ENCODE data around the gene LRRC42. TPM values are rescaled to one million over a fixed set of nuclear protein-coding genes. Genes with fewer than 3 reads are reported as not detected.

Gene LRRC42, protein sequence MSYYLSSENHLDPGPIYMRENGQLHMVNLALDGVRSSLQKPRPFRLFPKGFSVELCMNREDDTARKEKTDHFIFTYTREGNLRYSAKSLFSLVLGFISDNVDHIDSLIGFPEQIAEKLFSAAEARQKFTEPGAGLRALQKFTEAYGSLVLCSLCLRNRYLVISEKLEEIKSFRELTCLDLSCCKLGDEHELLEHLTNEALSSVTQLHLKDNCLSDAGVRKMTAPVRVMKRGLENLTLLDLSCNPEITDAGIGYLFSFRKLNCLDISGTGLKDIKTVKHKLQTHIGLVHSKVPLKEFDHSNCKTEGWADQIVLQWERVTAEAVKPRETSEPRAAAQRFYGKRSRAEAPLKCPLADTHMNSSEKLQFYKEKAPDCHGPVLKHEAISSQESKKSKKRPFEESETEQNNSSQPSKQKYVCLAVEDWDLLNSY
- total RNA-seq (2014; rRNA removed; shearing (Covaris generic)) = 48.4 and 50.7 TPM in 2 replicates

DNA sequence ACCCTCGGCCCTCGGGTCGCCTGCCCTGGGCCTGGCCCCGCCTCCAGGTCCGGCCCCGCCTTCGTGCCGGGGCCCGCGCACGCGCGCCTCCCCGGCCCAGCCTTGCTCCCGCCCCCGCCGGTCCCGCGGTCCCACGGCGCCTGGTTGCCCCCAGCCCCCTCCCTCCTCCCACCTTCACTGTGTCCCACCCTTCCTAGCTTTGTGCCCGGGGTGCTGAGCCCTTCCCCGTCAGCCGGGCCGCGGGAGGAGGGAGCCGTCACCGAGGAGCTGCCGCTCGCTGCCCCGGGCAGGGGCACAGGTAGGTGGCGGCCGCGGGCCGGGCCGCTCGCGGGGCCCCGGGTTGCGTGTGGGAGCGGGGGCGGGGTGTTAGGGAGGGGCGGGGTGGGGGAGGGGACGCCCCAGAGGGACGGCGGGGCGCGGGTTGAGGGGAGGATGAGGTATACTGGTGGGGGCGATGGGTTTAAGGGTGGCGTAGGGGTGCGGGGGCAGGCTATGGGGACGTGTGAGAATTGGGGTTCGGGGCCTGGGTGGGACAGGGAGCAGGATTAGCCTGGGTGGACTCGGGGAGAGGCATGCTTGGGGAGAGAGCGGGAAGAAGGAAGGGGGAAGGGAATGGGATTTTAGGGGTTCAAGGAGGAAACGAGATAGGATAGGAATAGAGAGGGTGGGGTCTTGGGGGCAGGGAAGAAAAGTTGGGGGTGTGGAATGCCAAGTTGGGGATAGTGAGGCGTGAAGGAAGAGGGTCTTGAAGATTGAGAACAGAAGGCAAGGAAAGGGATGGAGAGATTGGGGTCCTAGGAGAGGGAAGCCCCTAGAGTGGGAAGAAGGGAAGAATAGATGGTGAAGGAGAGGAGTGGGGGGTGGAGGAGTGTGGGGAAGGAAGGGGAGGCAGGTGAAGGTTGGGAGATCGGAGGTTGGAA, at the start of gene LRRC42:
Gene LRRC42 (plus strand): TSS at position 99 of the 920 bp plus-strand sequence. CDS start 5,650 bp downstream, outside the sequence.
- Histone ChIP-seq H3K4me1 (peaks cover 4% of the 10 kb centered on the region; the same call in 1 of the 2 replicates), H3K27ac (peak within 1 kb of the TSS; percentile 73), H3K27me3 (no peaks in the 10 kb centered on the region), H3K36me3 (no peaks in the 10 kb centered on the region), H3K4me3 (peak within 1 kb of the TSS; percentile 95), H3K9me3 (replicated peaks) (no peaks in the 10 kb centered on the region)
- DNase-seq = no peak

DNA sequence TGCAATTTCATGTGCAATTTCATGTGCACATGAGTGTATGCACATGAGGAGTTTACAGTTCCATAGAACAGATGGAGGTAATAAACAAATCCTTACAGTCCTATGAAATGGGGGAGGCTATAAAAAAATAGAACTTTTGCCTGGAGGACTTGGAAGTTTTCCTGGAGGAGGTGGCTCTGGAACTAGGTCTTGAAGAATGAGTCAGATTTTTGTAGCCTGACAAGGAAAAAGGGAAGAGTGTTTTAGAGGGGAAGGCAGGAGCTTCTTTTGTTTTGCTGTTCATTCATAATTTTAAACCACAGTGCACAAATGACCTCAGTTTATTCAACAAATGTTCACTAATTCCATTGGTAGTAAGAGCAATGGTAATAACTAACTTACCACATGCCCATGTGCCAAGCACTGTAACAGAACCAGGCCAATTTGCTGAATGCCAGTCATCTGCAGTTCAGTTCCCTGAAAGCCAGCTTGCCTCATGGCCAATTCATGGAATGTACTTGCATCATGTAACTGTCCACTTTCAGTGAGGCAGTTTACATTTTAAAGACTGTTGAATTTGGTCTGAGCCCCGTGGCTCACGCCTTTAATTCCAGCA, 49.4 kb upstream of the LRRC42 start:
- no peaks in the 10 kb centered on the region for H3K9me3 ChIP-seq (replicated peaks)
- no peaks in the 10 kb centered on the region for H3K27me3 ChIP-seq
- no peak overlapping the region for H3K4me3 ChIP-seq
- H3K4me1 ChIP-seq = peaks cover 6% of the 10 kb centered on the region
- no peaks in the 10 kb centered on the region for H3K36me3 ChIP-seq
- DNase-seq = no peak
- no peak overlapping the region for H3K27ac ChIP-seq

DNA sequence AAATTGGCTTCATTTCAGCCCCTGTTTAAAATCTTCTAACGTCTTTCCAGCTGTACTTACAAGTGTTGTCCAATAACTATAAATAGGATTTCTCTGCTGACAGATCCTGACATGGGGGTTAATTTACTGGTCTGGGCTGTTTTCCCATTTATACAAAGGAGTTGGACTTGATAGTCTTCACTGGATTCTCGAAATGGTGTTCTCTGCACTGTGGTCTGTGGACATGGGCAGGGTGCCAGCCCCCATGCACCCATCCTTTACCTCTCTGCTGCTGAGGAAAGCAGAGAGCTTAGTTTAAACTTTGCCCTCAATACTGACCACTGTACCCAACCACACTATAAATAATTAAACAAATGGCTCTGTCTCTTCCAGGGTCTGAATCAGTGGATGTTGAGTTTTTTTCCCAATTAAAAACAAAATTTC, 46.9 kb upstream of the LRRC42 start:
- Histone ChIP-seq H3K4me3 (no peak overlapping the region), H3K27me3 (no peaks in the 10 kb centered on the region), H3K4me1 (peaks cover 16% of the 10 kb centered on the region), H3K9me3 (replicated peaks) (no peaks in the 10 kb centered on the region), H3K36me3 (no peaks in the 10 kb centered on the region), H3K27ac (no peak overlapping the region)
- peak in 1 of 2 experiments; percentile 34 for DNase-seq

DNA sequence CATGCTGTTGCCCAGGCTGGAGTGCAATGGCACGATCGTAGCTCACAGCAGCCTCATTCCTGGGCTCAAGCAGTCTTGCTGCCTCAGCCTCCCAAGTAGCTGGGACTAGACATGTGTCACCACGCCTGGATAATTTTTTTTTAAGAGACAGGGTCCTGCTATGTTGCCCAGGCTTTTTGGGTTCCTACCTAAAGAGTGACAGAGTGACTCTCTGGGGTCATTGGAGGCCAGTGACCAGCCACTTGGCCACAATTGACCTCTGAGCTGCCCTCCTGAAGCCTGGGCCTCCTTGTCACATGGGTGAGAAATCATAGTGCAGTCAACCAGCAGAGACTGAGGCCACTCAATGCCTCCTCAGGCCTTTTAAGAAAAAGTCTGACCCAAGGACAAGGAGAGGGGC, 46.4 kb upstream of the LRRC42 start:
- no peak for DNase-seq
- Histone ChIP-seq H3K36me3 (no peaks in the 10 kb centered on the region), H3K27ac (no peak overlapping the region), H3K4me3 (no peak overlapping the region), H3K27me3 (no peaks in the 10 kb centered on the region), H3K9me3 (replicated peaks) (no peaks in the 10 kb centered on the region), H3K4me1 (peaks cover 16% of the 10 kb centered on the region)

DNA sequence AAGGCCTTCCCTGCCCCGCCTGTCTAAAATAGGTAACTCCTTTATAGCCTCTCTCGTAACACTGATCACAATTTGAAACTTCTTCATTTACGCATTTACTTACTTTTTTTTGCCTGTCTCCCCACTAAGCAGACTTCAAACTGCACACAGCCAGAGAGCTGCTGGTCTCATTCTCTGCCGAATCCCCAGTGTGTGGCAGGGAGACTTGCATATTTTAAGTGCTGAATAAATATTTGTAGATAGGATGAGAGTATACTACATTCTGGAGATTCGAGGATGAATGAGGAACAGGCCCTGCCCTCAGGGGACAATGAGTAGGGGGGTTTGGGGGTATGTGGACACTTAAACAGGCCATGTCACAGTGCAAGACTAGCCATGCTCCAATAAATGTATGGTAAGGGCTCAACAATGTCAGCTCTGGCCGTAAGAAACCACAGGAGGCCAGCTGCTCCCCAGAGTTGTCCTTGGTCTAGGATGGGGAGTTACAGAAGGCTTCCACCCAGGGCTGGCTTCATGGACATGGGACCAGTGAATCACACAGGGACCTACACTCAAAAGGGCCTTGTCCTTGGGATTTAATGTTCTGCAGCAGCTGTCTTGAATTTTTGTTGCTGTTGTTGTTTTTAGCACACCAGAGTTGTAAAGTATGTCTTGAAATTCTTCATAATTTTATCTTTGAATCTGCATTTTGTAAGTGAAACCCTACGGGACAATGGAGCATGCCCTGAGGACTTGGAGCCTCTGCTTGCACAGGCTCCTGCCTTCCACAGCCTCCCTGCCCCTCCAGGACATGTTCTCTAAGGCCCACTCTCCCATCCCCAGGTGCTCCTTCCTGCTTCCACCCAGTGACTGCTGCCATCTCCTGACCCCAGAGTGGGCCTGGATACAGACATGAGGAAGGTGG, 43.7 kb upstream of the LRRC42 start:
- Histone ChIP-seq H3K27me3 (no peaks in the 10 kb centered on the region), H3K4me3 (no peak overlapping the region), H3K27ac (no peak overlapping the region), H3K9me3 (replicated peaks) (no peaks in the 10 kb centered on the region), H3K36me3 (no peaks in the 10 kb centered on the region), H3K4me1 (peaks cover 16% of the 10 kb centered on the region)
- DNase-seq = peak; percentile 60 to 66

DNA sequence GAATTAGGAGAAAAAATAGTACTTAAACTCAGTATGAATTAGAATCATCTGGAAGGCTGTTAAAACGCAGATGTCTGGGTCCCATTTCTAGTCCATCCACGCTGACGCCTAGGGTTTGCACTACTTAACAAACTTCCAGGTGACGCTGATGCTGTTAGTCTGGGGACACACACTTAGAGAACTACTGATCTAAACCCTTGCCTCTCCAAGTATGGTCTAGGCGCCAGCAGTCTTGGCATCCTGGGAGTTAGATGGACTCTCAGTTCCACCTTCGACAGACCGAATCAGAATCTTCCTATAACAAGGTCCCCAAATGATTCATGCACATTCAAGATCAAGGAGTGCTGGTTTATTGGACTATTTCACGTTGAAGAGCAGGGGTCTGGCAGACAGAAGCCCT, 40.6 kb upstream of the LRRC42 start:
- DNase-seq = no peak
- H3K27ac ChIP-seq = no peak overlapping the region
- peaks cover 11% of the 10 kb centered on the region for H3K4me1 ChIP-seq
- no peaks in the 10 kb centered on the region for H3K9me3 ChIP-seq (replicated peaks)
- H3K27me3 ChIP-seq = no peaks in the 10 kb centered on the region
- H3K36me3 ChIP-seq = no peaks in the 10 kb centered on the region; the same call in 1 of the 2 replicates
- H3K4me3 ChIP-seq = no peak overlapping the region

DNA sequence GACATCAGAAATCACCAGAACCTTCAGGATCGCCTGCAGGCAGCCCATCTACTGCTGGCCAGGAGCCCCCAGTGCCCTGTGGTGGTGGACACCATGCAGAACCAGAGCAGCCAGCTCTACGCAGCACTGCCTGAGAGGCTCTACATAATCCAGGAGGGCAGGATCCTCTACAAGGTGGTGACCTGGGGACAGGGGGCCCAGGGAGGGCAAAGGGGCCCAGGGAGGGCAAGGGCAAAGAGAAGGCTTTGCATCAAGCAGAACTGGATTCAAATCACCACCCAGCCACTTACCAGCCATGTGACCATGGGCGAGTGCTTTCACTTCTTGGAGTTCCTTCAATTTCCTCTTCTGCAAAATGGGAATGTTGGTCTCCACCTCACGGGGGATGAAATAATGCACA, 40.0 kb upstream of the LRRC42 start:
- Histone ChIP-seq H3K4me1 (peaks cover 11% of the 10 kb centered on the region), H3K9me3 (replicated peaks) (no peaks in the 10 kb centered on the region), H3K4me3 (no peak overlapping the region)

DNA sequence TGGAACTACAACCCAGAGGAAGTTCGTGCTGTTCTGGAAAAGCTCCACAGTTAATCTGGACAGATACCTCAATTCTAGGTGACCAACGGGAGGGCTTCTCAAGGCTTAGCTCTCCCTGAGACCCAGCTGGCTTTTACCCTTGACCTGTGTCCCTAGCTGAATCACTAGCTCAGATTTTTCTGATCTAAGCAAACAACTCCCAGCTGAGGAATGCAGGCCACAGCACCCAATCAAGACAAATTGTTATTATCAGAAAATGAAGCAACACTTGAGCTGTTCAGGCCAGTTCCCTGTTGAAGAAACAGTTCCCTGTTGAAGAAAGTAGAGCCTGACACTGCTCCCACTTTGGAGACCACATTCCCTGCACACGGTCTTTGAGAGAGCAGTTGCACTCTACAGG, 36.2 kb upstream of the LRRC42 start:
- Histone ChIP-seq H3K36me3 (peaks cover 13% of the 10 kb centered on the region), H3K27ac (no peak overlapping the region), H3K4me1 (no peaks in the 10 kb centered on the region), H3K4me3 (no peak overlapping the region), H3K9me3 (replicated peaks) (no peaks in the 10 kb centered on the region), H3K27me3 (no peaks in the 10 kb centered on the region)
- DNase-seq = no peak

More for the DNA sequence above, 40.0 kb upstream of the LRRC42 start:
- no peaks in the 10 kb centered on the region for H3K27me3 ChIP-seq
- no peak overlapping the region for H3K27ac ChIP-seq
- H3K36me3 ChIP-seq = no peaks in the 10 kb centered on the region; the same call in 1 of the 2 replicates
- no peak for DNase-seq

DNA sequence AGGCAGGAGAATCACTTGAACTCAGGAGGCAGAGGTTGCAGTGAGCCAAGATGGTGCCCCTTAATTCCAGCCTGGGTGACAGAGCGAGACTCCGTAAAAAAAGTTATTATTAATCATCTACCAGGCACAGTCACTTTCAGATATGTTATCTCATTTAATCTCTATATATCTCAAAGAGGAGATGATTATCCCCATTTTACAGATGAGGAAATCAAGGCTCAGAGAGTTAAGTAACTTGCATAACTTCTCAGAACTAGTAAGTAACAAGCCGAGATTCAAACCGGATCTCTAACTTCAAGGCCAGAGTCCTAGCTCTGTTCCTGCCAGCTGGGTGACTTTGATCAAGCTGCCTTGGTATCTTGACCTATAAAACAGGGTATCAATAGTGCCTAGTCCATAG, 34.7 kb upstream of the LRRC42 start:
- Histone ChIP-seq H3K27ac (no peak overlapping the region), H3K27me3 (no peaks in the 10 kb centered on the region), H3K4me3 (no peak overlapping the region), H3K36me3 (peaks cover 16% of the 10 kb centered on the region), H3K9me3 (replicated peaks) (no peaks in the 10 kb centered on the region), H3K4me1 (no peaks in the 10 kb centered on the region)
- no peak for DNase-seq

DNA sequence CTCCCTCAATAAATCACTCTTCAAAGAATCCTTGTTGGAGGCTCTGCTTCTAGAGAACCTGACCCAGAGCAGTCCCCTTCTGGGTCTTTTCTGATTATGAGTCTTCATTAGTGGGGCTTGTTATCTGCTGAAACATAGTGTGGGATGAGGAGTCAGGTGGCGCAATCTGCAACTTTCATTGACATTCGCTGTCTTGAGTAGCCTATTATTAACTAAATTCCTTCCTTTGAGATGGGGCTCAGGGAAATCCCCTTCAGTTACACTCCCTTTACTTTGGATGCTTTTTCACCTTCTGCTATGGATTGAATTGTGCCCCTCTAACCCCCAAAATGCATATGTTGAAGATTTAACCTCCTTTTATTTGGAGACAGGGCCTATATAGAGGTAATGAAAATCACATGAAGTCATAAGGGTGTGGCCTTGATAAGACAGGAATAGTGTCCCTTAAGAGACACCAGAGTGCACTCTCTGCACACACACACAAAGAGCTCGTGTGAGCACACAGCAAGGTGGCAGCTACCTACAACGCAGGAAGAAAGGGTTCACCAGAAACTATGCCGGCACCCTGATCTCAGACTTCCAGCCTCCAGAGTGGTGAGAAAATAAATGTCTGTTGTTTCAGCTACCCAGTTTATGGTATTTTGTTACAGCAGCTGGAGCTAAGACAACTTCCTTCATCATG, 32.7 kb upstream of the LRRC42 start:
- peaks cover 25% of the 10 kb centered on the region for H3K36me3 ChIP-seq
- no peak for DNase-seq
- H3K9me3 ChIP-seq (replicated peaks) = no peaks in the 10 kb centered on the region
- no peak overlapping the region for H3K27ac ChIP-seq
- no peaks in the 10 kb centered on the region for H3K27me3 ChIP-seq
- H3K4me1 ChIP-seq = no peaks in the 10 kb centered on the region
- H3K4me3 ChIP-seq = no peak overlapping the region

DNA sequence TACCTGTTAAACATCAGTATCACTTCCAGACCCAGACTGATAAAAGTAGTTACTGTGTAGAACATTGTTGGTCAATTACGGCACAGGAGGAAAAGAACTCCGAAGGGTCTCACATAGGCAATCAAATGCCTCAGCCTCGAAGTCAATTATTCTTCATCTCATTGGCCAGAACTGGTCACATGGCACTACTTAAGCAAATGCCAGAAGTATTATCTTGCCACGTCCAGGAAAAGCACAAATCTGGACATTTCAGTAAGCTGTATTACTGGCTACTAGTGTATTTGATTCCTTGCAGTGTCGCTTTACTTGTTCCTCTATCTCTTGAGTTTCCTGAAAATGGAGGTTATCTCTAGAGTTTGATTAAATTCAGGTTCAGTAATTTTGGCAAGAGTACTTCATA, 27.8 kb upstream of the LRRC42 start:
- Histone ChIP-seq H3K36me3 (peaks cover 42% of the 10 kb centered on the region), H3K4me3 (no peak overlapping the region), H3K27me3 (no peaks in the 10 kb centered on the region), H3K9me3 (replicated peaks) (no peaks in the 10 kb centered on the region), H3K27ac (no peak overlapping the region), H3K4me1 (no peaks in the 10 kb centered on the region)
- no peak for DNase-seq

DNA sequence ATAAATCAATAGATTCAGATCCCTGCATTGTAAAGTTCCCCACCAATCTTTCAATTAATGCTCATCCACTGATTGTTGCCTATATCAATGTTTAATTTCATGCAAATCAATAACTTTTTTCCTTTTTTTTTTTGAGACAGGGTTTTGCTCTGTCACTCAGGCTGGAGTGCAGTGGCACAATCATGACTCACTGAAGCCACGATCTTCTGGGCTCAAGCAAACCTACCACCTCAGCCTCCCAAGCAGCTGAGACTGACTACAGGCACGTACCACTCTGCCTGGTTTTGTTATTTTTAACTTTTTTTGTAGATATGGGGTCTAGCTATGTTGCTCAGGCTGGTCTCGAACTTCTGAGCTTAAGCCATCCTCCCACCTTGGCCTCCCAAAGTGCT, 26.5 kb upstream of the LRRC42 start:
- H3K27ac ChIP-seq = no peak overlapping the region
- DNase-seq = no peak
- no peaks in the 10 kb centered on the region for H3K27me3 ChIP-seq
- no peak overlapping the region for H3K4me3 ChIP-seq
- H3K36me3 ChIP-seq = peaks cover 48% of the 10 kb centered on the region
- no peaks in the 10 kb centered on the region for H3K9me3 ChIP-seq (replicated peaks)
- no peaks in the 10 kb centered on the region for H3K4me1 ChIP-seq

DNA sequence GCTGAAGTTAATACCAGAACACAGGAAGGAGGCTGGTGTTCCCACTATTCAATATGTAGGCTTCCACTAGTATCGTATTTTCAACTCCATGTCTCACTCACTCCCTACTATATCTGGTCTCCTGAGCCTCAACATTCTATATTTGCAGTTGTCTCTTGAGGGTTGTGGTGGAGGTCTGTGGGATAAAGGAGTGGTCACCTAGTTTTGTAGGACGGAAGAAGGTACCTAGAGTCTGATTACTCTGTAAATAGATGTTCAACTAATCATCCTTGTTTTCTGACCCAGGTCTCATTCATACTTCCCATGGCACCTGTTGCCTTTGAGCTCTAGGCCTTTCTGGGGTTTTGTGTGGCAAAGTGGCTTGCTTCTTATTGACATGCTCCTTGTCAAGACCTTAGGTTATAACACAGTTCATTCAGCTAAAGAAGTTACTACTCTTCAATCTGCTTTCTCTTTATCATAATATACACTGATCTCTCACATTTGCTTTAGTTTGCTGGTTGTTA, 18.7 kb upstream of the LRRC42 start:
- Histone ChIP-seq H3K9me3 (replicated peaks) (no peaks in the 10 kb centered on the region), H3K36me3 (peaks cover 58% of the 10 kb centered on the region), H3K4me1 (no peaks in the 10 kb centered on the region; the same call in 1 of the 2 replicates), H3K27ac (no peak overlapping the region), H3K4me3 (no peak overlapping the region), H3K27me3 (no peaks in the 10 kb centered on the region)
- no peak for DNase-seq

All from SJCRH30 (cell line).